Endothelial cell (in vitro differentiated cells): ENCODE measurements around the gene PTPRT. TPM values are rescaled to one million over a fixed set of nuclear protein-coding genes. Genes with fewer than 3 reads are reported as not detected.

Source experiments
- DNase-seq: peaks from one replicate; pipeline ENCODE4 v3.0.0; 2021; ENCODE audit warnings: low spot score
- H3K27ac Mint-ChIP-seq: one replicate; pipeline ENCODE4 v1.8.0; 2021; ENCODE audit warnings: mixed read lengths, inconsistent platforms; ENCODE audit not compliant: unreplicated experiment
- H3K27me3 Mint-ChIP-seq: one replicate; pipeline ENCODE4 v1.8.0; 2021; ENCODE audit warnings: mild to moderate bottlenecking, moderate library complexity, mixed read lengths, inconsistent platforms; ENCODE audit not compliant: unreplicated experiment
- H3K36me3 Mint-ChIP-seq: one replicate; pipeline ENCODE4 v1.8.0; 2021; ENCODE audit warnings: mild to moderate bottlenecking, low read depth, mixed read lengths, inconsistent platforms; ENCODE audit not compliant: unreplicated experiment
- H3K4me1 Mint-ChIP-seq: one replicate; pipeline ENCODE4 v1.8.0; 2021; ENCODE audit warnings: mild to moderate bottlenecking, mixed read lengths, inconsistent platforms; ENCODE audit not compliant: unreplicated experiment
- H3K4me3 Mint-ChIP-seq: one replicate; pipeline ENCODE4 v1.8.0; 2021; ENCODE audit warnings: mild to moderate bottlenecking, mixed read lengths, inconsistent platforms; ENCODE audit not compliant: unreplicated experiment
- H3K9me3 Mint-ChIP-seq: one replicate; pipeline ENCODE4 v1.8.0; 2021; ENCODE audit warnings: mixed read lengths, inconsistent platforms; ENCODE audit not compliant: unreplicated experiment
- CTCF ChIP-seq: fragments of 200-600 bp; sonication (generic); IDR thresholded peaks from one replicate; pipeline ENCODE4 v1.5.0; 2021; ENCODE audit warnings: antibody characterized with exemption; ENCODE audit not compliant: unreplicated experiment
- total RNA-seq: library from RNA; stranded (reverse); fragmentation: NEBNext Ultra II Directional; extraction: Animal tissue kit (Norgen Biotek cat#: 25700); gene quantifications from one replicate; pipeline ENCODE4 v1.2.1, GENCODE V29; 2021; ENCODE audit not compliant: unreplicated experiment

PTPRT gene
- total RNA-seq, 1 donor from 2014 or later: 0.10 TPM

- Mint-ChIP-seq H3K36me3 (peaks cover 4% of the 10 kb centered on the region), H3K27me3 (peaks cover 22% of the 10 kb centered on the region), H3K4me1 (no peaks in the 10 kb centered on the region), H3K4me3 (no peak overlapping the region), H3K27ac (no peak overlapping the region), H3K9me3 (peaks cover 12% of the 10 kb centered on the region)
- DNase-seq: peak; percentile 5
- no peak for TF ChIP-seq CTCF
These were observed 699 bp downstream of the PTPRT start for GRCh38 chr20:43188861-43189553.

- no peak overlapping the region for H3K27ac Mint-ChIP-seq
- no peak for TF ChIP-seq CTCF
- H3K4me1 Mint-ChIP-seq: no peaks in the 10 kb centered on the region
- H3K36me3 Mint-ChIP-seq: peaks cover 4% of the 10 kb centered on the region
- peaks cover 12% of the 10 kb centered on the region for H3K9me3 Mint-ChIP-seq
- no peak for DNase-seq
- H3K4me3 Mint-ChIP-seq: peak overlapping the region; percentile 65
- peaks cover 21% of the 10 kb centered on the region for H3K27me3 Mint-ChIP-seq
These were observed 1.5 kb downstream of the PTPRT start for GRCh38 chr20:43188234-43188653.

GRCh38 chr20:43187476-43188233 lies 2.1 kb downstream of the PTPRT start:
- Mint-ChIP-seq H3K4me1 (no peaks in the 10 kb centered on the region), H3K4me3 (no peak overlapping the region), H3K27me3 (peaks cover 20% of the 10 kb centered on the region), H3K9me3 (peaks cover 16% of the 10 kb centered on the region), H3K36me3 (peaks cover 4% of the 10 kb centered on the region), H3K27ac (no peak overlapping the region)
- peak; percentile 93 for TF ChIP-seq CTCF
- DNase-seq: peak; percentile 63

- peaks cover 4% of the 10 kb centered on the region for H3K36me3 Mint-ChIP-seq
- H3K27me3 Mint-ChIP-seq: peaks cover 22% of the 10 kb centered on the region
- H3K4me1 Mint-ChIP-seq: no peaks in the 10 kb centered on the region
- no peak for TF ChIP-seq CTCF
- peaks cover 26% of the 10 kb centered on the region for H3K9me3 Mint-ChIP-seq
- no peak for DNase-seq
- H3K4me3 Mint-ChIP-seq: no peak overlapping the region
- H3K27ac Mint-ChIP-seq: no peak overlapping the region
These were observed 3.4 kb downstream of the PTPRT start for GRCh38 chr20:43186312-43186711.

GRCh38 chr20:43185901-43186300 lies 3.8 kb downstream of the PTPRT start:
- Mint-ChIP-seq H3K4me1 (no peaks in the 10 kb centered on the region), H3K4me3 (no peak overlapping the region), H3K9me3 (peaks cover 26% of the 10 kb centered on the region), H3K27ac (no peak overlapping the region), H3K36me3 (peaks cover 4% of the 10 kb centered on the region), H3K27me3 (peaks cover 19% of the 10 kb centered on the region)
- DNase-seq: no peak
- TF ChIP-seq CTCF: no peak
